Measurements from ENCODE around the gene TPX2. TPM values are rescaled to one million over a fixed set of nuclear protein-coding genes. Genes with fewer than 3 reads are reported as not detected.

The TPX2 gene
- total and polyA plus RNA-seq, 2 experiments from 2014 or later: 37.7 to 39.6 TPM

- no peak for DNase-seq
- H4K20me1 ChIP-seq (ENCODE audit: insufficient read depth): no peaks in the 10 kb centered on the region
- no peaks in the 10 kb centered on the region for H3K4me1 ChIP-seq (ENCODE audit: insufficient read depth)
- no peak within 1 kb of the TSS for H3K27ac ChIP-seq
- H3K36me3 ChIP-seq (ENCODE audit: low read depth): no peaks in the 10 kb centered on the region
- H3K79me2 ChIP-seq (ENCODE audit: insufficient read depth): no peaks in the 10 kb centered on the region
- H3K9ac ChIP-seq: no peak within 1 kb of the TSS
- no peaks in the 10 kb centered on the region for H3K9me3 ChIP-seq (ENCODE audit: low read depth)
- H3K4me3 ChIP-seq: no peak within 1 kb of the TSS
- TF ChIP-seq EZH2phosphoT487 (IDR thresholded peaks at IDR 0.05; ENCODE audit: insufficient read depth, low read depth) (no peak), EZH2 (IDR thresholded peaks at IDR 0.05; ENCODE audit: insufficient read depth, poor library complexity, severe bottlenecking) (no peak)
- H2AFZ ChIP-seq: no peak within 1 kb of the TSS
- H3F3A ChIP-seq (ENCODE audit: insufficient read depth): no peaks in the 10 kb centered on the region
- in situ Hi-C loops (cut with MboI): no loop called here
- WGBS, 2 experiments (ENCODE audit: low coverage in 1 of 2, low lambda C conversion rate in 2 of 2, missing lambda C conversion rate in 2 of 2): 68 to 70% methylated on average over 14 to 16 of the region's 16 CpGs
- no peaks in the 10 kb centered on the region for H3K27me3 ChIP-seq (replicated peaks; ENCODE audit: insufficient read depth)
- H3K4me2 ChIP-seq (ENCODE audit: unreplicated experiment): no peak within 1 kb of the TSS
- H3K9me2 ChIP-seq (ENCODE audit: insufficient read depth): no peaks in the 10 kb centered on the region
Measured at GRCh38 chr20:31819083-31819784, 80.1 kb downstream of the TPX2 start, which contains the start of gene MYLK2. TSS of gene MYLK2 (plus strand) at chr20:31819356. CDS start at chr20:31819581, 225 bp downstream.

DNA sequence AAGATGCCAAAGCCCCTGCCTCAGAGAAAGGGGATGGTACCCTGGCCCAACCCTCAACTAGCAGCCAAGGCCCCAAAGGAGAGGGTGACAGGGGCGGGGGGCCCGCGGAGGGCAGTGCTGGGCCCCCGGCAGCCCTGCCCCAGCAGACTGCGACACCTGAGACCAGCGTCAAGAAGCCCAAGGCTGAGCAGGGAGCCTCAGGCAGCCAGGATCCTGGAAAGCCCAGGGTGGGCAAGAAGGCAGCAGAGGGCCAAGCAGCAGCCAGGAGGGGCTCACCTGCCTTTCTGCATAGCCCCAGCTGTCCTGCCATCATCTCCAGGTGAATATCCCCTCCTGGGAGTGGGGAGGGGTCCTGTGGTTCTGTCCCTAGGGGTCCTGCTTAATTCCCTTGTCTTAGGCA lies 81.1 kb downstream of the TPX2 start:
- H3K9me2 ChIP-seq (ENCODE audit: insufficient read depth): no peaks in the 10 kb centered on the region
- H3K36me3 ChIP-seq (ENCODE audit: low read depth): no peaks in the 10 kb centered on the region
- H3K79me2 ChIP-seq (ENCODE audit: insufficient read depth): no peaks in the 10 kb centered on the region
- H3K4me1 ChIP-seq (ENCODE audit: insufficient read depth): no peaks in the 10 kb centered on the region
- H3K27me3 ChIP-seq (replicated peaks; ENCODE audit: insufficient read depth): no peaks in the 10 kb centered on the region
- no peak overlapping the region for H2AFZ ChIP-seq
- H3K9ac ChIP-seq: no peak overlapping the region
- H3F3A ChIP-seq (ENCODE audit: insufficient read depth): no peaks in the 10 kb centered on the region
- no peak overlapping the region for H3K4me3 ChIP-seq
- no peaks in the 10 kb centered on the region for H3K9me3 ChIP-seq (ENCODE audit: low read depth)
- no peak for TF ChIP-seq EZH2 (IDR thresholded peaks at IDR 0.05; ENCODE audit: insufficient read depth, poor library complexity, severe bottlenecking)
- no peak for TF ChIP-seq EZH2phosphoT487 (IDR thresholded peaks at IDR 0.05; ENCODE audit: insufficient read depth, low read depth)
- no peak for DNase-seq
- no peaks in the 10 kb centered on the region for H4K20me1 ChIP-seq (ENCODE audit: insufficient read depth)
- no peak overlapping the region for H3K4me2 ChIP-seq (ENCODE audit: unreplicated experiment)
- H3K27ac ChIP-seq: no peak overlapping the region
- in situ Hi-C loops (cut with MboI): no loop called here
- WGBS, 2 experiments (ENCODE audit: low coverage in 1 of 2, low lambda C conversion rate in 2 of 2, missing lambda C conversion rate in 2 of 2): 54 to 56% methylated on average over 6 of the region's 6 CpGs

DNA sequence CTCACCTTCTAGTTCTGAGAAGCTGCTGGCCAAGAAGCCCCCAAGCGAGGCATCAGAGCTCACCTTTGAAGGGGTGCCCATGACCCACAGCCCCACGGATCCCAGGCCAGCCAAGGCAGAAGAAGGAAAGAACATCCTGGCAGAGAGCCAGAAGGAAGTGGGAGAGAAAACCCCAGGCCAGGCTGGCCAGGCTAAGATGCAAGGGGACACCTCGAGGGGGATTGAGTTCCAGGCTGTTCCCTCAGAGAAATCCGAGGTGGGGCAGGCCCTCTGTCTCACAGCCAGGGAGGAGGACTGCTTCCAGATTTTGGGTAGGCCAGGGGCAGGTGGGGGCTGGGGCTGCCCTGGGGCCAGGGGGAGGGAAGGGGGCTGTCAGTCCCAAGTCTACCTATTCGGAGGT lies 82.3 kb downstream of the TPX2 start:
- no peaks in the 10 kb centered on the region for H3K9me2 ChIP-seq (ENCODE audit: insufficient read depth)
- no peak overlapping the region for H3K27ac ChIP-seq
- no peaks in the 10 kb centered on the region for H4K20me1 ChIP-seq (ENCODE audit: insufficient read depth)
- TF ChIP-seq EZH2phosphoT487 (IDR thresholded peaks at IDR 0.05; ENCODE audit: insufficient read depth, low read depth) (no peak), EZH2 (IDR thresholded peaks at IDR 0.05; ENCODE audit: insufficient read depth, poor library complexity, severe bottlenecking) (no peak)
- H3K4me2 ChIP-seq (ENCODE audit: unreplicated experiment): no peak overlapping the region
- H3F3A ChIP-seq (ENCODE audit: insufficient read depth): no peaks in the 10 kb centered on the region
- 51 to 54% methylated on average over 5 of the region's 5 CpGs for WGBS, 2 experiments (ENCODE audit: low coverage in 1 of 2, low lambda C conversion rate in 2 of 2, missing lambda C conversion rate in 2 of 2)
- no peak overlapping the region for H3K9ac ChIP-seq
- no peaks in the 10 kb centered on the region for H3K36me3 ChIP-seq (ENCODE audit: low read depth)
- in situ Hi-C loops (cut with MboI): no loop called here
- no peak overlapping the region for H3K4me3 ChIP-seq
- DNase-seq: no peak
- H3K79me2 ChIP-seq (ENCODE audit: insufficient read depth): no peaks in the 10 kb centered on the region
- H3K9me3 ChIP-seq (ENCODE audit: low read depth): no peaks in the 10 kb centered on the region
- no peaks in the 10 kb centered on the region for H3K4me1 ChIP-seq (ENCODE audit: insufficient read depth)
- no peak overlapping the region for H2AFZ ChIP-seq
- H3K27me3 ChIP-seq (replicated peaks; ENCODE audit: insufficient read depth): no peaks in the 10 kb centered on the region; the same call in 1 of the 2 replicates

GRCh38 chr20:31822421-31823330 lies 83.6 kb downstream of the TPX2 start:
- H2AFZ ChIP-seq: no peak overlapping the region
- H3K9me3 ChIP-seq (ENCODE audit: low read depth): no peaks in the 10 kb centered on the region
- H3K79me2 ChIP-seq (ENCODE audit: insufficient read depth): no peaks in the 10 kb centered on the region
- DNase-seq: peak; percentile 69
- peak overlapping the region; percentile 19 for H3K4me2 ChIP-seq (ENCODE audit: unreplicated experiment)
- TF ChIP-seq EZH2phosphoT487 (IDR thresholded peaks at IDR 0.05; ENCODE audit: insufficient read depth, low read depth): no peak
- no peak overlapping the region for H3K27ac ChIP-seq
- H4K20me1 ChIP-seq (ENCODE audit: insufficient read depth): no peaks in the 10 kb centered on the region
- H3K4me1 ChIP-seq (ENCODE audit: insufficient read depth): no peaks in the 10 kb centered on the region
- no peak overlapping the region for H3K4me3 ChIP-seq
- no peaks in the 10 kb centered on the region for H3K9me2 ChIP-seq (ENCODE audit: insufficient read depth)
- in situ Hi-C loops (cut with MboI): no loop called here
- 4 to 8% methylated on average over 22 to 29 of the region's 29 CpGs for WGBS, 2 experiments (ENCODE audit: low coverage in 1 of 2, low lambda C conversion rate in 2 of 2, missing lambda C conversion rate in 2 of 2)
- H3K36me3 ChIP-seq (ENCODE audit: low read depth): no peaks in the 10 kb centered on the region
- no peaks in the 10 kb centered on the region for H3F3A ChIP-seq (ENCODE audit: insufficient read depth)
- no peak overlapping the region for H3K9ac ChIP-seq
- no peaks in the 10 kb centered on the region; the same call in 1 of the 2 replicates for H3K27me3 ChIP-seq (replicated peaks; ENCODE audit: insufficient read depth)
